HepG2 (cell line): ENCODE data around the gene SINHCAF. TPM values are rescaled to one million over a fixed set of nuclear protein-coding genes. Genes with fewer than 3 reads are reported as not detected.
A peak's percentile ranks its signal among the peaks of the same experiment; 100 is the strongest.

ENCODE experiments used
- ATF7 ChIP-seq, 2 experiments: fragments of 450-650 bp in 1 of 2; sonication (generic) in 1 of 2; formaldehyde crosslinking in 1 of 2; IDR thresholded peaks; 2 replicates each; pipeline versions ENCODE4 v1.4.0 to v1.6.1; 2016 to 2020; ENCODE audit warnings: antibody characterized with exemption in 1 of 2, mild to moderate bottlenecking in 1 of 2, missing genetic modification reagents in 1 of 2
- CAMTA2 ChIP-seq: sonication (generic); formaldehyde crosslinking; IDR thresholded peaks from 2 replicates; pipeline ENCODE4 v1.4.0; 2020; ENCODE audit warnings: mild to moderate bottlenecking, missing genetic modification reagents, borderline replicate concordance
- CBX5 ChIP-seq: sonication (generic); formaldehyde crosslinking; IDR thresholded peaks from 2 replicates; pipeline ENCODE4 v1.4.0; 2020; ENCODE audit warnings: missing genetic modification reagents, borderline replicate concordance
- CEBPG ChIP-seq: IDR thresholded peaks from 2 replicates; pipeline ENCODE4 v1.6.1; 2016
- ETV5 ChIP-seq: IDR thresholded peaks from 2 replicates; pipeline ENCODE4 v1.6.1; 2018; ENCODE audit warnings: missing biosample characterization, missing genetic modification reagents, inconsistent platforms, borderline replicate concordance
- JARID2 ChIP-seq: sonication (generic); formaldehyde crosslinking; IDR thresholded peaks from 2 replicates; pipeline ENCODE4 v1.8.1; 2023; ENCODE audit warnings: missing genetic modification reagents, inconsistent platforms; ENCODE audit not compliant: insufficient replicate concordance
- NCOR1 ChIP-seq: fragments of 200-600 bp; sonication (generic); IDR thresholded peaks from 2 replicates; pipeline ENCODE4 v1.7.0; 2017; ENCODE audit warnings: antibody characterized with exemption, low read length, borderline replicate concordance
- PAX8 ChIP-seq: sonication (generic); formaldehyde crosslinking; IDR thresholded peaks from 2 replicates; pipeline ENCODE4 v1.8.0; 2022; ENCODE audit warnings: mild to moderate bottlenecking, missing genetic modification reagents, borderline replicate concordance
- PBX3 ChIP-seq: sonication (generic); formaldehyde crosslinking; IDR thresholded peaks from 2 replicates; pipeline ENCODE4 v1.8.1; 2023; ENCODE audit warnings: missing genetic modification reagents, inconsistent platforms, borderline replicate concordance
- POGZ ChIP-seq: sonication (generic); formaldehyde crosslinking; IDR thresholded peaks from 2 replicates; pipeline ENCODE4 v1.4.0; 2020; ENCODE audit warnings: mild to moderate bottlenecking, missing genetic modification reagents
- RARA ChIP-seq: IDR thresholded peaks from 2 replicates; pipeline ENCODE4 v1.6.1; 2016; ENCODE audit warnings: missing genetic modification reagents, missing compliant biosample characterization
- SMARCC2 ChIP-seq: fragments of 450-650 bp; IDR thresholded peaks from 2 replicates; pipeline ENCODE4 v1.6.1; 2017; ENCODE audit warnings: antibody characterized with exemption, mild to moderate bottlenecking
- SNAPC4 ChIP-seq: sonication (generic); formaldehyde crosslinking; IDR thresholded peaks from 2 replicates; pipeline ENCODE4 v1.4.0; 2020; ENCODE audit warnings: mild to moderate bottlenecking, missing genetic modification reagents
- SSRP1 ChIP-seq: IDR thresholded peaks from 2 replicates; pipeline ENCODE4 v1.6.1; 2016; ENCODE audit warnings: control low read depth
- TEAD2 ChIP-seq: sonication (generic); formaldehyde crosslinking; IDR thresholded peaks from 2 replicates; pipeline ENCODE4 v1.9.0; 2021; ENCODE audit warnings: missing genetic modification reagents
- ZC3H4 ChIP-seq: sonication (generic); formaldehyde crosslinking; IDR thresholded peaks from 2 replicates; pipeline ENCODE4 v1.4.0; 2020; ENCODE audit warnings: missing genetic modification reagents, borderline replicate concordance
- ZHX1 ChIP-seq: sonication (generic); formaldehyde crosslinking; IDR thresholded peaks from 2 replicates; pipeline ENCODE4 v1.8.1; 2022; ENCODE audit warnings: low read depth, mild to moderate bottlenecking, missing genetic modification reagents
- ZNF180 ChIP-seq: sonication (generic); formaldehyde crosslinking; IDR thresholded peaks from 2 replicates; pipeline ENCODE4 v1.4.0; 2020; ENCODE audit warnings: low read depth, missing genetic modification reagents, borderline replicate concordance
- ZNF569 ChIP-seq: sonication (generic); formaldehyde crosslinking; IDR thresholded peaks from 2 replicates; pipeline ENCODE4 v1.5.0; 2020; ENCODE audit warnings: mild to moderate bottlenecking, missing genetic modification reagents, moderate library complexity, borderline replicate concordance
- ZNF724P ChIP-seq: sonication (generic); formaldehyde crosslinking; IDR thresholded peaks from 2 replicates; pipeline ENCODE4 v1.8.0; 2022; ENCODE audit warnings: missing genetic modification reagents, borderline replicate concordance
- ZNF850 ChIP-seq: sonication (generic); formaldehyde crosslinking; conservative IDR thresholded peaks from 2 replicates; pipeline ENCODE4 v1.9.0; 2021; ENCODE audit warnings: mild to moderate bottlenecking, missing genetic modification reagents
- polyA plus RNA-seq, 8 experiments: library from polyadenylated mRNA; depleted of rRNA in 3 of 8; stranded (reverse) in 7 of 8; unstranded in 1 of 8; fragments of >200 nt; fragmentation: Illumina TruSeq in 4 of 8; extraction: Trizol in 4 of 8; gene quantifications; 2 replicates each; pipeline versions ENCODE4 v1.2.1 to v1.2.3, GENCODE V29; 2011 to 2016; ENCODE audit warnings: low read depth in 4 of 8, missing spikeins in 1 of 8, mixed read lengths in 1 of 8; ENCODE audit not compliant: insufficient read depth in 1 of 8
- total RNA-seq, 5 experiments: library from RNA; depleted of rRNA; stranded (reverse); fragments of >200 nt; fragmentation: Illumina TruSeq; extraction: Trizol; gene quantifications; 2 replicates each; pipeline ENCODE4 v1.2.3, GENCODE V29; 2016; ENCODE audit warnings: low read depth in 1 of 5

SINHCAF gene
- total and polyA plus RNA-seq, 2 of the 13 experiments (the other 11 are each of a cell fraction or from before 2014, with no cell fraction given), result 54.6 to 97.8 TPM

- TF ChIP-seq JARID2 (CRISPR knock-in tag) (no peak), PAX8 (CRISPR knock-in tag) (no peak), CEBPG (CRISPR knock-in tag) (no peak), POGZ (CRISPR knock-in tag) (peak; percentile 36; the same call in 1 of the 2 replicates), CBX5 (no peak), ZNF724P (CRISPR knock-in tag) (no peak; the same call in 1 of the 2 replicates), ZNF850 (CRISPR knock-in tag) (no peak), ZHX1 (CRISPR knock-in tag) (no peak), RARA (CRISPR knock-in tag) (no peak), SSRP1 (CRISPR knock-in tag) (no peak), ATF7 (IDR thresholded peaks at IDR 0.05) (no peak), ATF7 (CRISPR knock-in tag; IDR thresholded peaks at IDR 0.05) (0 out of 2 replicates have a peak, but pooled peaks have one; percentile 67), ZC3H4 (CRISPR knock-in tag) (no peak), CAMTA2 (no peak), SNAPC4 (CRISPR knock-in tag) (peak; percentile 94), ETV5 (CRISPR knock-in tag) (no peak; the same call in 1 of the 2 replicates), NCOR1 (peak; percentile 41; the same call in 1 of the 2 replicates), PBX3 (CRISPR knock-in tag) (no peak), ZNF569 (CRISPR knock-in tag) (peak; percentile 70; the same call in 1 of the 2 replicates), TEAD2 (no peak), SMARCC2 (no peak), ZNF180 (CRISPR knock-in tag) (no peak)
Measured at GRCh38 chr12:31325877-31326631, at the start of gene SINHCAF (continued).
